ENCODE results near the gene ATP6AP2. TPM values are rescaled to one million over a fixed set of nuclear protein-coding genes. Genes with fewer than 3 reads are reported as not detected.

The ATP6AP2 gene
- polyA plus RNA-seq, 10 donors = 72.5 to 99.7 (median 78.4) TPM

GRCh38 chrX:40632199-40632598, 51.4 kb downstream of the ATP6AP2 start:
- no peak for DNase-seq

- no peak for DNase-seq
These were observed 56.9 kb downstream of the ATP6AP2 start for GRCh38 chrX:40637687-40638086.

GRCh38 chrX:40644176-40644575, 63.4 kb downstream of the ATP6AP2 start:
- peak in 1 of 3 donors; percentile 11 for DNase-seq

GRCh38 chrX:40644821-40645358, 64.1 kb downstream of the ATP6AP2 start:
- DNase-seq = peak in 2 of 3 donors; percentile 54 to 72

DNA sequence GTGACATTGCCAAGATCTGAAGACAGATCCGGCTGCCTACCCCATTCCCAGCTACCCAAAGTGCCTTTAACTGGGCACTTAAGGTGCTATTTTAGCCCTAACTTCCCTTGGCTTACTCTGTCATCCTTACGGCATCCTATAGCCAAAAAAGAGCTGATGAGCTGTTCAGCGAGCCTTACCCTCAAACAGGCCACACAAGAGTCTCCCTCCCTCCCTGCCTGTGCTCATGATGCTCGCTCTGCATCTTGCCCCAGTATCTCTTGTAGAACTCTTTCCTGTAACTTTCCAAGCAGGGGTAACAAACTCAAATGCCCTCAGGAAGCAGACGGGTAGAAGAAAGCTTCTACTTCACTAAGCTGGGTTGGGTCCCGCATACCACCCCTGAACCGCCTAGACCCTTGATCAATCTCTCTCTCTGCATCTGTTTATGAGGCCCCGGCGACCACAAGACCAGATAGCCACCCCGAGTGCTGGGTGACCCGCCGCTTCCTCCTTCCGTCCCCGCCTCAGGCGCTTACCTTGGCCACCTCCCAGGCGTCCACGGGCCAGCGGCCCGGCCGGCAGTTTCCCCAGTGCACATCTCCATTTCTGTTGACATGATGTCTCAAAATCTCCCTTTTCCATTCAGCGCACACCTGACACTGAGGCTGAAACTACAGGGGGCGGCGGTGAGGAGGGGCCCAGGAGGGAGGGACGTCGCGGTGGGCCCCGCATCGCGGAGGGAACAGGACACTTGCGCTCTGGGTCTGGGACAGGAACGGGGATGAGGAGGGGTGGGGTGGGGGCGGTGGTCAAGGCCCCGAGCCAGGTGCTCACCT, 65.9 kb downstream of the ATP6AP2 start:
- peak in 2 of 3 donors; percentile 9 to 34 for DNase-seq

DNA sequence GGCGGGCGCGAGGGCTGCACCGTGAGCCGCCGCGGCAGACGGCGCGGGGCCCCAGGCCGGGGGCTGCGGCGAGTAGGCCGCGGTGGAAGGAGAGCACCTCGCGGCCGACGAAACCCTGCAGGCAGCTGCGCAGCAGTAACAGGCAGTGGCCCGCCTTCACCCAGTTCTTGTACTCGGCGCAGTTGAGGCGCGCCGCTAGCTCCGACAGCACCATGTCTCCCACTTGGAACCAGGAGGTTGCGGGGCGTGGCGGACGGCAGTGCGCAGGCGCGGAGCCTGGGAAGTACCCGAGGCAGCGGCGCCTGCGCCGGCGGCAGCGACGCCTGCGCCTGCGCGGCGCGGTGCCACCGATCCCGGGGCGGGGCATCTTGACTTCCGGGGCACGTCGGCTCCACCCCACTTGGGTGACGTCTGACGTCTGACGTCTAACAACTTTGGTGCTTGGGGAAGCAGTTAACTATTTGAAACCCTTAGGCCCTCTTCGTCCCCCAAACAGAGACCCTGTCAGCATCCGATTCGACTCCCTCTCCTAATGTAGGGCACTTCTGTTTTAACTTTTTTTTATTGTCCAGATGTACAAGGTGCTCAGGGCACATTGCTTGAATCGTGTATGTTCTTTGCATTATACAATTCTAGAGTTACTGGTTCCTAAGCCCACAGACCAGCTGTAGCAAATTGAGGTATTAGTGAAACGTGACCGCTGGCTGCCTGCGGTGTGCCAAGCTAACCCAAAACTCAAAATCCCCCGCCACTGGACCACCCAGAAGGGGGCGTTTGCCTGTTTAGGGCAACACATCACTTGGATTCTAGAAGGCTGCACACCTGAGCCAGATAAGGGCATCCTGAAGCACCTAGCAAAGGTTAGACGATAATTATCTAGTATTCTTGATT, 66.8 kb downstream of the ATP6AP2 start, which contains the start of gene CXorf38:
TSS of gene CXorf38 (minus strand) at position 255 of the 891 bp plus-strand sequence. CDS start at position 214, 41 bp downstream.
- DNase-seq = peak; percentile 89 to 96 (median 96)

GRCh38 chrX:40651620-40652223, 71.0 kb downstream of the ATP6AP2 start:
- DNase-seq = peak; percentile 44 to 71 (median 66)

GRCh38 chrX:40652664-40653063, 71.9 kb downstream of the ATP6AP2 start:
- no peak for DNase-seq

DNA sequence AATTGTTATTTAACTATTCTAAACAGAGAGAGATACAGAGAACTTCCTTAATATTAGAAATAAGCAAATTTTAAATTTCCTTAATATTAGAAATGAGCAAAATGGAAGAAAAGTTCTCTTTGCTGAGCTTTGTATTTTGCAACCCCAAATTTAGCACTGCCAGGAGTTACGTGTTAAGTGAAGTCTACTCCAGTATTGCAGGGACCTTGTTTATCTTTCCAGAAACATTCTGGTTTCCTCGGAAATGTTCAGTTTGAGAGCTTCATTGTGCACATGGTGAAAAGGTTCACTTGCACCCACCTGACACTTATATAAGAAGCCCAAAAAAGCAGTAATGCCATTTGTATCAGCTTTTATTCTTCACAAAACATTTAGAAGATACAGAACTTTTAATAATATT, 72.8 kb downstream of the ATP6AP2 start:
- DNase-seq = no peak

Other genes starting within 250 kb of the ATP6AP2 start
- not detected for gene MPC1L, start 42.5 kb downstream of the ATP6AP2 start, polyA plus RNA-seq (ENCODE audit: insufficient read length in 10 of 10)
- 1 to 10 TPM; 4.5 to 8.6 (median 7.3) TPM for gene CXorf38, start 66.6 kb downstream of the ATP6AP2 start, polyA plus RNA-seq (ENCODE audit: insufficient read length in 10 of 10)
- 10 to 100 TPM; 28.2 to 53.5 (median 37.2) TPM for gene MED14, start 154.6 kb downstream of the ATP6AP2 start, polyA plus RNA-seq (ENCODE audit: insufficient read length in 10 of 10)

Data from muscle of back (tissue), 11 donors.